Coronary artery (tissue), 2 donors: ENCODE data around the gene CCBE1.

Source experiments
- DNase-seq: peaks from one replicate; pipeline ENCODE4 v3.0.0-alpha.2; 2017; ENCODE audit warnings: low spot score
- H3K27ac ChIP-seq, 2 donors: fragments of 200-600 bp; sonication (generic); one replicate each; pipeline ENCODE4 v1.5.1; 2016 to 2019
- H3K4me3 ChIP-seq: fragments of 200-600 bp; sonication (generic); 2 replicates; pipeline ENCODE4 v1.5.1; 2016; ENCODE audit warnings: mild to moderate bottlenecking, moderate library complexity
- CTCF ChIP-seq: fragments of 200-600 bp; sonication (generic); IDR thresholded peaks from one replicate; pipeline ENCODE4 v1.5.1; 2019; ENCODE audit warnings: antibody characterized with exemption

CCBE1 gene

GRCh38 chr18:59451963-59452362 lies 245.3 kb downstream of the CCBE1 start:
- Histone ChIP-seq H3K27ac (no peak overlapping the region), H3K4me3 (no peak overlapping the region)
- DNase-seq = no peak
- no peak for TF ChIP-seq CTCF

GRCh38 chr18:59451073-59451472 lies 246.2 kb downstream of the CCBE1 start:
- no peak for DNase-seq
- Histone ChIP-seq H3K27ac (no peak overlapping the region), H3K4me3 (no peak overlapping the region)
- no peak for TF ChIP-seq CTCF

- no peak overlapping the region for H3K27ac ChIP-seq
- no peak overlapping the region for H3K4me3 ChIP-seq
- TF ChIP-seq CTCF = no peak
- no peak for DNase-seq
Observed at GRCh38 chr18:59448546-59448945, 248.7 kb downstream of the CCBE1 start.

- no peak overlapping the region for H3K27ac ChIP-seq
- no peak for TF ChIP-seq CTCF
- DNase-seq = no peak
- no peak overlapping the region for H3K4me3 ChIP-seq
Observed at GRCh38 chr18:59446012-59446411, 251.2 kb downstream of the CCBE1 start.

GRCh38 chr18:59437851-59438569 lies 259.2 kb downstream of the CCBE1 start:
- H3K4me3 ChIP-seq = no peak overlapping the region
- no peak for DNase-seq
- TF ChIP-seq CTCF = no peak
- no peak overlapping the region for H3K27ac ChIP-seq

- no peak for TF ChIP-seq CTCF
- Histone ChIP-seq H3K27ac (no peak overlapping the region), H3K4me3 (no peak overlapping the region)
- no peak for DNase-seq
Observed at GRCh38 chr18:59432803-59433597, 264.2 kb downstream of the CCBE1 start.

GRCh38 chr18:59431131-59431530 lies 266.1 kb downstream of the CCBE1 start:
- Histone ChIP-seq H3K27ac (no peak overlapping the region), H3K4me3 (no peak overlapping the region)
- no peak for TF ChIP-seq CTCF
- DNase-seq = no peak
